Measurements from ENCODE around the gene HIGD1A. TPM values are rescaled to one million over a fixed set of nuclear protein-coding genes. Genes with fewer than 3 reads are reported as not detected.

Gene HIGD1A
- total and polyA plus RNA-seq, 9 donors, result 68.3 to 93.3 (median 81.3) TPM

DNA sequence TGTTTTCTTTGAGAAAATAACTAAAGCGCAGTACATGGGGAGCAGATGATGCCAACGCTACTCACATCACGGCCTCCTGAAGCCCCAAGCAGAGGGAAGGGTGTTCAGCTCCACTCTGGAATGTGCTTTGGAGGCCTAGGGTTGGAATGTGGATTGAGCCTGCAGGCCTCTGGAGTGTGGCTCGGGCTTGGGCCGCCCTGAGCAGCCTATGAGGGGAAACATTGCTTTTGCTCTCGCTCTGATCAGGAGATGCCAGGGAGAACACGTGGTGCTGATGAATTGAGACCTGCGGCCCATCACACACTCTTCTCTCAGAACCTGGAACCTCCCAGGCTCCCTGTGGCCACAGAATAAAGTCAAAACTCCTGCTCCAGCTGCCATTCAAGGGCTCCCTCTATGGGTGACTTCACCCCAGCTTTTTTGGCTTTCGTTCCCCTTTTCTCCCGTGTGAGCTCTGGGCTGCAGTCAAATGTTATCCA is 54.5 kb downstream of the HIGD1A start:
- H3K27me3 ChIP-seq (ENCODE audit: control insufficient read depth, insufficient read depth, low read length), result no peaks in the 10 kb centered on the region
- peaks cover 31% of the 10 kb centered on the region for H3K4me1 ChIP-seq (ENCODE audit: control insufficient read depth, insufficient read depth, low read length)
- no peaks in the 10 kb centered on the region for H3K9me3 ChIP-seq (replicated peaks; ENCODE audit: control insufficient read depth, low read depth, low read length)
- H3K4me3 ChIP-seq (ENCODE audit: low read length), result no peak overlapping the region
- DNase-seq, result peak; percentile 35
- no peak overlapping the region for H3K27ac ChIP-seq (ENCODE audit: low read length)
- no peaks in the 10 kb centered on the region for H3K36me3 ChIP-seq (ENCODE audit: control insufficient read depth, insufficient read depth, low read length)
- WGBS (ENCODE audit: insufficient coverage), result 39% methylated on average over 9 of the region's 10 CpGs

DNA sequence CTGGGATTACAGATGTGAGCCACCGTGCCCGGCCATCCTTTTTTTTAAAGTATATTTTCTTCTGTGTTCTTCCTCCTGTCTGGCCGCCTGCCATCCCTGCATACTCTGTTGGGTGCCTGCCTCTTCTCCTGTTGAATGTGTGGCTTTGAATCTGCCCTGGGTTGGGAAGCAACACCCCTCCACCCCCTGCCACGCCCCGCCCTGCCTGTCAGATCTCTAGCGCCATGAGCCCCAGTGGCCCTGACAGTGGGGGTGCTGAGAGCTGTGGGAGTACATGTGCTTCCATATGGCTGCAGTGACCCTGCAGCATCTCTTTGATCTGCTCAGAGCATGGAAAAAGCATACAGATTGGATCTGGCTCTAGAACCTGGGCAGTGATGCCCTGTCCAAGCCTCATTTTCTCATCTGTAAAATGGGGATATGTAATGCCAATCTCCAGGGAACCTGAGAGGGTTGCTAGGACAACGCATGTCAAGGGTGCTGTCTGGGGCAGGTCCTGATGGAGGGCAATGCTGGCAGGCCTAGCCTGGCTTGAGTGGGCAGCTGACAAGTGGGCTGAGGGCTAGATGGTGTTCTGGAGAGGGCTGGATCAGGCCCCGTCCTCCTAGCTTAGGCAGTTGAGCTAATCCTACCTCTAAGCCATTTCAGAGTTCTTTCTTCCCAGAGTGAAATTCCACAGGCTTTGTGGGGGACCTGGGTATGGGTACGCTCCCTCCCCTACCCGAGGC is 55.1 kb downstream of the HIGD1A start:
- Histone ChIP-seq H3K27ac (ENCODE audit: low read length) (no peak overlapping the region), H3K4me1 (ENCODE audit: control insufficient read depth, insufficient read depth, low read length) (peaks cover 32% of the 10 kb centered on the region), H3K9me3 (replicated peaks; ENCODE audit: control insufficient read depth, low read depth, low read length) (no peaks in the 10 kb centered on the region), H3K4me3 (ENCODE audit: low read length) (no peak overlapping the region), H3K36me3 (ENCODE audit: control insufficient read depth, insufficient read depth, low read length) (no peaks in the 10 kb centered on the region), H3K27me3 (ENCODE audit: control insufficient read depth, insufficient read depth, low read length) (no peaks in the 10 kb centered on the region)
- no CpG with 5 or more reads among the region's 10 CpGs for WGBS (ENCODE audit: insufficient coverage)
- DNase-seq, result no peak

DNA sequence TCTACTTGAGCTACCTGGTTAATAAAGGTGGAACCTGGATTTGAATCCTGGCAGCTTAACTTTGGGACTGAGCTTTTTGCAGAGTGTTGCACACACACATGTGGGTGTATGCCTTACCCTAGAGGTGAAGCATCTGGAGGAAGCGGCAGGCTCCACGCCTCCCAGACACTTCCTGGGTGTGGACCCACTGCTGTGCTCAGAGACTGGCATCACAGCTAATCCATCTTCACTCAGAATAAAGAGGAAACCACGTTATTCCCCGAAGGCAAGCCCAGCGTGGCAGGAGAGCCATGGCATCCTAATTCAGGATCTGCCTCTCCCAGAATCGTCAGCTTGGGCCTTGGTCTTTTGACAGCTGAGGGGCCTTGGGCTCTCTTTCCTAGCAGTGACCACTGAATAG is 56.7 kb downstream of the HIGD1A start:
- Histone ChIP-seq H3K4me3 (ENCODE audit: low read length) (no peak overlapping the region), H3K36me3 (ENCODE audit: control insufficient read depth, insufficient read depth, low read length) (no peaks in the 10 kb centered on the region), H3K27ac (ENCODE audit: low read length) (no peak overlapping the region), H3K27me3 (ENCODE audit: control insufficient read depth, insufficient read depth, low read length) (no peaks in the 10 kb centered on the region), H3K4me1 (ENCODE audit: control insufficient read depth, insufficient read depth, low read length) (peaks cover 34% of the 10 kb centered on the region), H3K9me3 (replicated peaks; ENCODE audit: control insufficient read depth, low read depth, low read length) (no peaks in the 10 kb centered on the region)
- 51% methylated on average over 4 of the region's 6 CpGs for WGBS (ENCODE audit: insufficient coverage)
- no peak for DNase-seq

DNA sequence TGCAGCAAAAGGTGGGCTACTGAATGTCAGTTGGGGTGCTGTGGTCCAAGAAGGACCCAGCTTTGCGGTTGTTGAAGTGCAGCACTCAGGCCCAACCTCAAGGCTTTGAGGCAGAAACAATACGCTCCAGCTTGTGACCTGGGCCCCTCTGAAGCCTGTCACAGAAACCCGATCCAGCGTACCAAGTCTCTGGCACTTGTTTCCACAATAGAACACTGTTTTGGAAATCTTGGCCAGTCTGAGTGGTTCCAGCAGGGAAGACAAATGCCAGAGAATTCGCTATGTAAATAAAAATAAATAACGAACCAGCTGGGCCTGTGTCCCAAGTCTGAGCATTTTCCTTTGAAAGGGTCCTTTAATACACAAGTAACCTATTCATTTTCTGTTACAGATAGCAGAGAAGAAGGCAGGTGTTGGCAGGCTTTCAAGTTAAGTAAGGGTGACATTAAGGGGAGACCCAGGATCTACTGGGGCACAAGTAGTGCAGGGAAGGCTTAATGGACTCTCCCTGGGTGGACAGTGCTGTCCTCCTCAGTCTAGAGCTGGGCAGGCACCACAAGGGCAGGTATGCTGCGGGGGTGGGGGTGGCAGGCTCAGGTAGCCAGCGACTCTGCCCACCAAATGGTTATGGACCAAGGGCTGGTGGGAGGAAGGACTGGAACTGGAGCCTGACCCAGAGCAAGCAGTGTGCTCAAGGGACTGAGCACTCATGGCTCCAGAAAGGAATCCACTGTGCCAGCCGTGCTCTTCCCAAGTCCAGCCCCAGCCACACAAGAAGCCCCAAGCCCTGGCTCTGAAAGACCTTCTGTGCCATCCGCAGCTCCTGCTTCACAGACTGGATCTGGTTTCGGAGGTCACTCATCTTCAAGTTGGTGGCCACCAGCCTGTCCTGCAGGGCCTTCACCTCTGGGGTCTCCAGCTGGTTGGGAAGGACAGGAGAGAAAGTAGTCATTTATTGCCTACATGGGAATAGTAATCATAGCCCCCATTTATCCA is 57.5 kb downstream of the HIGD1A start:
- no peaks in the 10 kb centered on the region for H3K36me3 ChIP-seq (ENCODE audit: control insufficient read depth, insufficient read depth, low read length)
- peak; percentile 64 for DNase-seq
- no peak overlapping the region for H3K4me3 ChIP-seq (ENCODE audit: low read length)
- no peaks in the 10 kb centered on the region for H3K9me3 ChIP-seq (replicated peaks; ENCODE audit: control insufficient read depth, low read depth, low read length)
- no peaks in the 10 kb centered on the region for H3K27me3 ChIP-seq (ENCODE audit: control insufficient read depth, insufficient read depth, low read length)
- WGBS (ENCODE audit: insufficient coverage), result 70% methylated on average over 8 of the region's 11 CpGs
- peak overlapping the region; percentile 80 for H3K27ac ChIP-seq (ENCODE audit: low read length)
- H3K4me1 ChIP-seq (ENCODE audit: control insufficient read depth, insufficient read depth, low read length), result peaks cover 32% of the 10 kb centered on the region

DNA sequence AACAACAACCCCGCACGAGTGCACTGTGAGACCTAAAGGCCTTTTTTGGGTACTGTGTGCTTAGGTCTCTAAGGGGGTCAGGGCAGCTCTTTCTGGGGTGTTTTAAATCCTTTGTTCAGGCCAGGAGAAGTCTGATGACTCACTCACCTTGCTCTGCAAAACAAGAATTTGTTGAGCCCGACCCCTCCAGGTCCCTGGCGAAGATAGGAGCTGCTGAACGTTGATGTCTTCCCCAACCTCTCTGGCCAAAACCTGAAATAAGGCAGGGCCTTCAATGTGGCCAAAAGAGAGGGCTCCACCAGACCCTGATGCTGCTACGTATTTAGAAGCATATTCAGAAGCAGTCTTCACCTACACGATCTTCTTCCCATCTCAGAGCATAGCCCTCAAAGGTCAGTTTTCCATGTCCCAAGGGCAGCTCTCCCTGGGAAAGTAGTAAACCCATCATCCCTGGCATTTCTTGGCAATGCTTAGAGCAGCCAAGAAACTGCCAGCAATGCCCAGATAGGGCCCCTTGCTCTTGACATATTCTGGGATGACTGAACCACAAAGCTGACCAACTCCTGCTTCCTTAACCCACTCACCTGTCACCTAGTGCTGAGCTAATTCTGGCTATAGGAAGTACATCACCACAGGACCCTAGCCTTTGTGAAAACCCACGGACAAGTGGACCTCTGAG is 58.4 kb downstream of the HIGD1A start:
- Histone ChIP-seq H3K4me3 (ENCODE audit: low read length) (no peak overlapping the region), H3K36me3 (ENCODE audit: control insufficient read depth, insufficient read depth, low read length) (no peaks in the 10 kb centered on the region), H3K27ac (ENCODE audit: low read length) (peak overlapping the region; percentile 80), H3K27me3 (ENCODE audit: control insufficient read depth, insufficient read depth, low read length) (no peaks in the 10 kb centered on the region), H3K4me1 (ENCODE audit: control insufficient read depth, insufficient read depth, low read length) (peaks cover 30% of the 10 kb centered on the region), H3K9me3 (replicated peaks; ENCODE audit: control insufficient read depth, low read depth, low read length) (no peaks in the 10 kb centered on the region)
- no peak for DNase-seq
- WGBS (ENCODE audit: insufficient coverage), result 67% methylated on average over 7 of the region's 8 CpGs

DNA sequence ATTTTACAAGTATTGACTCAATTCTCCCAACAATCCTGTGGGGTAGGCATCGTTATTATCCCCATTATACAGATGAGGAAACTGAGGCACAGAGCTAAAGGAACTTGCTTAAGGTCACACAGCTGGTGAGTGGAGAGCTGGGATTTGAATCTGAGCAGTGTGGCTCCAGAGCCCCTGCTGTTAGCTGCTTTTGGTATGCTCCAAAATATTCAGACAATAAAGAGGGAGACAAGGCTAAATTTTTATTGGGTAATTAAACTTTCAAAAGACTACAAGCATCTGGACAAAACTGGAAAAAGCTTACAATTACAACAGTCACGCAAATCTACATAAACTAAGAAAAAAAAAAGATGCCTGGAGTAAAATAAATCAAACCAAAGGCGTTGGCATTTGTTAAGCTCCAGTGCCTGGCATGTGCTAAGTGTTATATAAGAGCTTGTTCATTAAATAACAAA is 59.0 kb downstream of the HIGD1A start:
- DNase-seq, result no peak
- Histone ChIP-seq H3K27ac (ENCODE audit: low read length) (no peak overlapping the region), H3K9me3 (replicated peaks; ENCODE audit: control insufficient read depth, low read depth, low read length) (no peaks in the 10 kb centered on the region), H3K4me3 (ENCODE audit: low read length) (no peak overlapping the region), H3K27me3 (ENCODE audit: control insufficient read depth, insufficient read depth, low read length) (no peaks in the 10 kb centered on the region), H3K36me3 (ENCODE audit: control insufficient read depth, insufficient read depth, low read length) (no peaks in the 10 kb centered on the region), H3K4me1 (ENCODE audit: control insufficient read depth, insufficient read depth, low read length) (peaks cover 36% of the 10 kb centered on the region)
- WGBS (ENCODE audit: insufficient coverage), result no CpG with 5 or more reads among the region's 3 CpGs

DNA sequence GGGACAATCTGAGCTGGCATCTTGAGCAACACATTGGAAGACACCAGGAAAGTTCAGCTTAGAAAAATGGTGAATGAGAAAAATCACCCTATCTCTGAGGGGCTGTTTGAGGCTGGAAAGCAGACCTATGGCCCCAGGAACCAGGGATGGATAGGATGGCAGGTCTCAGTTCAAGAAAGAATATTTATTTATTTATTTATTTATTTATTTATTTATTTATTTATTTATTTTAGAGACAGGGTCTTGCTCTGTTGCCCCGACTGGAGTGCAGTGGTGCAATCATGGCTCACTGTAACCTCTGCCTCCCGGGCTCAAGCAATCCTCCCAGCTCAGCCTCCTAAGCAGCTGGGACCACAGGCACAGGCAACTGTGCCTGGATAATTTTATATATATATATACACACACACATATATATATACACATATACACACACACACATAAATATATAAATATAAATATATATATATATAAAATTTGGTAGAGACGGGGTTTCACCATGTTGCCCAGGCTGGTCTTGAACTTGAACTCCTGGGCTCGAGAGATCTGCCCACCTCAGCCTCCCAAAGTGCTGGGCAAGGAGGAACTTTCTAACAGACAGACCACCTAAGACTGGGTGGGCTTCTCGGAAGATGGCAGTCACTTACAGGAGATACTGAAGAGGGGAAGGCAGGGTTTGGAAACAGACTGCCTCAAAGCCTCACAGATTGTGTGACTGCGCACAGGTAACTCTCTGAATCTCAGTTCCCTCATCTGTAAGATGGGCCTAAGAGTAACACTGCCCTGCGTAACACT is 60.9 kb downstream of the HIGD1A start:
- no peak for DNase-seq
- peaks cover 41% of the 10 kb centered on the region for H3K4me1 ChIP-seq (ENCODE audit: control insufficient read depth, insufficient read depth, low read length)
- no peak overlapping the region for H3K4me3 ChIP-seq (ENCODE audit: low read length)
- H3K9me3 ChIP-seq (replicated peaks; ENCODE audit: control insufficient read depth, low read depth, low read length), result no peaks in the 10 kb centered on the region
- no peak overlapping the region for H3K27ac ChIP-seq (ENCODE audit: low read length)
- no peaks in the 10 kb centered on the region for H3K36me3 ChIP-seq (ENCODE audit: control insufficient read depth, insufficient read depth, low read length)
- no peaks in the 10 kb centered on the region for H3K27me3 ChIP-seq (ENCODE audit: control insufficient read depth, insufficient read depth, low read length)
- 92% methylated on average over 2 of the region's 7 CpGs for WGBS (ENCODE audit: insufficient coverage)

DNA sequence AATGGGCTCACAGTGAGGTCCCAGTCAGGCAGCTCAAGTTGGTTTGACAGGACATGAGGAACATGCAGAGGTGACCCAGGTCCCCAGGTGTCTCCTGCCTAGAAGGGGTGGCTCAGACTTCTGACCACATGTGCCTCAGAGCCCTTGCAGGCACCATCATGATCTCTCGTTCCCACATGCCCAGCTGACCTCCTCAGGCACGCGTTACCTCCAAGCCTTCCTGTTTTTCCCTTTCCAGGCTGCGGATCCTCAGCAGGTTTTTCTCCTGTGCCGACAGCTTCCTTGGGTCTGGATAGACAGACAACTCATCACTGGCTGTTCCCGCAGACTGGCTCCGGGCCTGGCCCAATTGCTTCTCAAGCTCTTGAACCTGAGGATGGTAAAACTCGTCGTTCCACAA is 61.6 kb downstream of the HIGD1A start:
- H3K27ac ChIP-seq (ENCODE audit: low read length), result no peak overlapping the region
- no peak for DNase-seq
- no peak overlapping the region for H3K4me3 ChIP-seq (ENCODE audit: low read length)
- H3K36me3 ChIP-seq (ENCODE audit: control insufficient read depth, insufficient read depth, low read length), result no peaks in the 10 kb centered on the region
- no peaks in the 10 kb centered on the region for H3K27me3 ChIP-seq (ENCODE audit: control insufficient read depth, insufficient read depth, low read length)
- peaks cover 40% of the 10 kb centered on the region for H3K4me1 ChIP-seq (ENCODE audit: control insufficient read depth, insufficient read depth, low read length)
- WGBS (ENCODE audit: insufficient coverage), result 87% methylated on average over 9 of the region's 9 CpGs
- H3K9me3 ChIP-seq (replicated peaks; ENCODE audit: control insufficient read depth, low read depth, low read length), result no peaks in the 10 kb centered on the region

DNA sequence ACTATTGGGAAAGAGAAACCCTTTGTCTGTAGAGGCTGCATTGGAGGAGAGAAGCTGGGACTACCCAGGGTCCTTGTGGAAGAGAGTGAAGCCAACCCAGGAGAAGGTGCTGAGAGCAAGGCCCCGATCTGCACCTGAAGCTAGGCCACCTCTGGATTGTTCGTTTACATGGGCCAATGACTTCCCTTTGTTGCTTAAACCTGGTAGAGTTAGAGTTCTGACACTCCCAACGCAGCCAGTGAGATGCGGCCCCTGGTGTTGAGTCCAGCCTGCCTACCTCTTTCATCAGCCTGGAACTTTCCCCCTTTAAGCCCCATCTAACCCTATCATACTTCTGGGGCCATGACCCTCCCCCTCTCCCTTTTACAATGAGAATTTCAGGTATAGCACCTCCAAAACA is 62.0 kb downstream of the HIGD1A start:
- H3K4me1 ChIP-seq (ENCODE audit: control insufficient read depth, insufficient read depth, low read length), result peaks cover 37% of the 10 kb centered on the region
- no peak for DNase-seq
- 73% methylated on average over 3 of the region's 4 CpGs for WGBS (ENCODE audit: insufficient coverage)

More for the DNA sequence above, 62.0 kb downstream of the HIGD1A start:
- Histone ChIP-seq H3K4me3 (ENCODE audit: low read length) (no peak overlapping the region), H3K9me3 (replicated peaks; ENCODE audit: control insufficient read depth, low read depth, low read length) (no peaks in the 10 kb centered on the region), H3K36me3 (ENCODE audit: control insufficient read depth, insufficient read depth, low read length) (no peaks in the 10 kb centered on the region), H3K27me3 (ENCODE audit: control insufficient read depth, insufficient read depth, low read length) (no peaks in the 10 kb centered on the region), H3K27ac (ENCODE audit: low read length) (no peak overlapping the region)
